Measurements from ENCODE around the gene ADH4.

- TF ChIP-seq SMC3 (IDR thresholded peaks at IDR 0.05; ENCODE audit: low read depth, low read length) (no peak), CTCF (conservative IDR thresholded peaks at IDR 0.05; ENCODE audit: low read depth, low read length) (no peak), POLR2A (IDR thresholded peaks at IDR 0.05; ENCODE audit: low read depth, low read length) (peak; percentile 86), MXI1 (IDR thresholded peaks at IDR 0.05; ENCODE audit: borderline replicate concordance, low read depth, low read length) (peak; percentile 71; the same call in 1 of the 2 replicates), MAFK (IDR thresholded peaks at IDR 0.05; ENCODE audit: low read depth, low read length) (no peak), BHLHE40 (IDR thresholded peaks at IDR 0.05; ENCODE audit: low read depth, low read length) (0 out of 2 replicates have a peak, but pooled peaks have one; percentile 4), RAD21 (IDR thresholded peaks at IDR 0.05; ENCODE audit: low read length) (no peak), RCOR1 (IDR thresholded peaks at IDR 0.05; ENCODE audit: insufficient replicate concordance, low read length) (no peak), FOS (IDR thresholded peaks at IDR 0.05; ENCODE audit: low read depth, low read length) (no peak), ELK1 (IDR thresholded peaks at IDR 0.05; ENCODE audit: borderline replicate concordance, low read depth, low read length) (no peak), USF2 (IDR thresholded peaks at IDR 0.05; ENCODE audit: low read depth, low read length) (no peak)
Measured at GRCh38 chr4:99088481-99089365, 55.4 kb downstream of the ADH4 start, which contains the start of gene ADH5.

Data from IMR-90 (cell line).